ENCODE data around the gene SDK1.

Gene SDK1

DNA sequence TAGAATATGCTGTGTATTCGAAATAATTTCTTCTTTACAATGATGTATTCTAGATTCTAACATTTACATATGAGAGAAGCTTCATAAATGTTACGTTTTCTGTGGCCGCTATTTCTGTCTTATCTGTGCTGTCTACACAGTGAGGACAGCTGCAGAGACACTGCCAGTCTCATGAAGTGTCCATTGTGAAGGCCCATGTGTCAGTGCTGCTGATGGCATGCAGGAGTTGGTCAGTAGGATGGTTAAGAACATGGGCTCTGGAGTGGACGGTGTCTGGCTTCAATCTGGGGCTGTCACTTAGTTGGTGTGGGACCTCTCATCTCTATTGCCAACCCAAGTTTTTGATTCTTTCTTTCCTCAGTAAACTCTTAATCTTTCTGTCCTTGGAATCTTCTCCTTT, 137.3 kb downstream of the SDK1 start:
- CTCF ChIA-PET, result interaction anchor here (0.6 kb wide), 1 partner anchor 137 kb away, joined by 3 read pairs; the partner anchor contains the start of gene SDK1

DNA sequence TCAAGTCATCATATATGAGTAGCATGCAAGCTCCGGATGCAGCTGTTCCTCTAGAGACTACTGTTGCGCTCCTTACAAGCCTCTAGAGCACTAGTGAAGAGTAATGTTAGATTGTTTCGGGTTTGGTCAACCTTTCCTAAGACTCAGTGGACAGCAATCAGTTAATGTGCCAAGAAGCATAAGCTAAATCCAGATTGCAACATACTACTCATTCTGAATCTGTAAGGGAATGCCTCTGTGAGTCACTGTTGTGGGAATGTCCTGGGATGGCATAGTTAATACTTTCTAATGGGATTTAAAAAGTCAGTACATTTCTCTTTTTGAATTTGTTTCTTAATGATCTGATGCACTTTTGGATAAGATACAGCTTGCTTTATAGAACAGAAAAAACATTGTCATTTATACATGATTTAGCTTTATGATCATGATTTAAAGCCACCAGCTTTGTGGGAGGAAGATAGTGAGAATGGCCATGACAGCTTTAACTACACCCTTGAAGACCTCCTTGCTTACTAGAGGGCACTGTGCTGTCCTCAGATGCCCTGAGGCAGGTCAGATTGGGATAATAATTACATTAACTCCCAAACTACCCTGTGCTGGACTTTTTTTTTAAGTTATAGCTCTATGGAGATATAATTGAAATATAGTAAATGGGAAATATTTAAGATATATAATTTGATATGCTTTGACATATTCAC, 138.4 kb downstream of the SDK1 start:
- no peak overlapping the region for H3K4me3 ChIP-seq (ENCODE audit: low read depth, low read length)
- ChIA-PET CTCF (interaction anchor here (0.7 to 0.9 kb wide), 2 partner anchors 43 to 234 kb away, joined by 3 to 4 read pairs; no protein-coding TSS in a partner anchor), POLR2A (no interaction called here)

More for the DNA sequence above, 137.3 kb downstream of the SDK1 start:
- no peak for TF ChIP-seq ZNF341 (tag by site-specific recombination; IDR thresholded peaks at IDR 0.05; ENCODE audit: low read depth)
- H3K4me1 ChIP-seq (ENCODE audit: control insufficient read depth, insufficient read depth, low read length), result peaks cover 7% of the 10 kb centered on the region; the same call in 1 of the 2 replicates
- no peak overlapping the region for H3K27ac ChIP-seq (ENCODE audit: extremely low read depth, low read depth, low read length)
- H3K36me3 ChIP-seq (ENCODE audit: control insufficient read depth in 2 of 2, insufficient read depth in 1 of 2, low read length in 2 of 2), result no peaks in the 10 kb centered on the region
- no peak overlapping the region for H3K4me3 ChIP-seq (ENCODE audit: low read depth, low read length)
- POLR2A ChIA-PET, result no interaction called here
- H3K9me3 ChIP-seq (ENCODE audit: control insufficient read depth, insufficient read depth, low read depth, low read length), result no peaks in the 10 kb centered on the region

More for the DNA sequence above, 138.4 kb downstream of the SDK1 start:
- Histone ChIP-seq H3K4me1 (ENCODE audit: control insufficient read depth, insufficient read depth, low read length) (peaks cover 7% of the 10 kb centered on the region; the same call in 1 of the 2 replicates), H3K36me3 (ENCODE audit: control insufficient read depth in 2 of 2, insufficient read depth in 1 of 2, low read length in 2 of 2) (no peaks in the 10 kb centered on the region), H3K9me3 (ENCODE audit: control insufficient read depth, insufficient read depth, low read depth, low read length) (no peaks in the 10 kb centered on the region), H3K27ac (ENCODE audit: extremely low read depth, low read depth, low read length) (no peak overlapping the region)
- TF ChIP-seq, protein P1, sequence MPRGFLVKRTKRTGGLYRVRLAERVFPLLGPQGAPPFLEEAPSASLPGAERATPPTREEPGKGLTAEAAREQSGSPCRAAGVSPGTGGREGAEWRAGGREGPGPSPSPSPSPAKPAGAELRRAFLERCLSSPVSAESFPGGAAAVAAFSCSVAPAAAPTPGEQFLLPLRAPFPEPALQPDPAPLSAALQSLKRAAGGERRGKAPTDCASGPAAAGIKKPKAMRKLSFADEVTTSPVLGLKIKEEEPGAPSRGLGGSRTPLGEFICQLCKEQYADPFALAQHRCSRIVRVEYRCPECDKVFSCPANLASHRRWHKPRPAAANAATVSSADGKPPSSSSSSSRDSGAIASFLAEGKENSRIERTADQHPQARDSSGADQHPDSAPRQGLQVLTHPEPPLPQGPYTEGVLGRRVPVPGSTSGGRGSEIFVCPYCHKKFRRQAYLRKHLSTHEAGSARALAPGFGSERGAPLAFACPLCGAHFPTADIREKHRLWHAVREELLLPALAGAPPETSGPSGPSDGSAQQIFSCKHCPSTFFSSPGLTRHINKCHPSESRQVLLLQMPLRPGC (tag by site-specific recombination; IDR thresholded peaks at IDR 0.05), result peak; percentile 67
- TF ChIP-seq, protein P2, sequence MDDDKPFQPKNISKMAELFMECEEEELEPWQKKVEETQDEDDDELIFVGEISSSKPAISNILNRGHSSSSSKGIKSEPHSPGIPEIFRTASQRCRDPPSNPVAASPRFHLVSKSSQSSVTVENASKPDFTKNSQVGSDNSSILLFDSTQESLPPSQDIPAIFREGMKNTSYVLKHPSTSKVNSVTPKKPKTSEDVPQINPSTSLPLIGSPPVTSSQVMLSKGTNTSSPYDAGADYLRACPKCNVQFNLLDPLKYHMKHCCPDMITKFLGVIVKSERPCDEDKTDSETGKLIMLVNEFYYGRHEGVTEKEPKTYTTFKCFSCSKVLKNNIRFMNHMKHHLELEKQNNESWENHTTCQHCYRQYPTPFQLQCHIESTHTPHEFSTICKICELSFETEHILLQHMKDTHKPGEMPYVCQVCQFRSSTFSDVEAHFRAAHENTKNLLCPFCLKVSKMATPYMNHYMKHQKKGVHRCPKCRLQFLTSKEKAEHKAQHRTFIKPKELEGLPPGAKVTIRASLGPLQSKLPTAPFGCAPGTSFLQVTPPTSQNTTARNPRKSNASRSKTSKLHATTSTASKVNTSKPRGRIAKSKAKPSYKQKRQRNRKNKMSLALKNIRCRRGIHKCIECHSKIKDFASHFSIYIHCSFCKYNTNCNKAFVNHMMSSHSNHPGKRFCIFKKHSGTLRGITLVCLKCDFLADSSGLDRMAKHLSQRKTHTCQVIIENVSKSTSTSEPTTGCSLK (tag by site-specific recombination; IDR thresholded peaks at IDR 0.05), result no peak
- TF ChIP-seq, protein P3, sequence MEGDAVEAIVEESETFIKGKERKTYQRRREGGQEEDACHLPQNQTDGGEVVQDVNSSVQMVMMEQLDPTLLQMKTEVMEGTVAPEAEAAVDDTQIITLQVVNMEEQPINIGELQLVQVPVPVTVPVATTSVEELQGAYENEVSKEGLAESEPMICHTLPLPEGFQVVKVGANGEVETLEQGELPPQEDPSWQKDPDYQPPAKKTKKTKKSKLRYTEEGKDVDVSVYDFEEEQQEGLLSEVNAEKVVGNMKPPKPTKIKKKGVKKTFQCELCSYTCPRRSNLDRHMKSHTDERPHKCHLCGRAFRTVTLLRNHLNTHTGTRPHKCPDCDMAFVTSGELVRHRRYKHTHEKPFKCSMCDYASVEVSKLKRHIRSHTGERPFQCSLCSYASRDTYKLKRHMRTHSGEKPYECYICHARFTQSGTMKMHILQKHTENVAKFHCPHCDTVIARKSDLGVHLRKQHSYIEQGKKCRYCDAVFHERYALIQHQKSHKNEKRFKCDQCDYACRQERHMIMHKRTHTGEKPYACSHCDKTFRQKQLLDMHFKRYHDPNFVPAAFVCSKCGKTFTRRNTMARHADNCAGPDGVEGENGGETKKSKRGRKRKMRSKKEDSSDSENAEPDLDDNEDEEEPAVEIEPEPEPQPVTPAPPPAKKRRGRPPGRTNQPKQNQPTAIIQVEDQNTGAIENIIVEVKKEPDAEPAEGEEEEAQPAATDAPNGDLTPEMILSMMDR (tag by site-specific recombination; IDR thresholded peaks at IDR 0.05), result no peak
- TF ChIP-seq ZBTB21 (tag by site-specific recombination; IDR thresholded peaks at IDR 0.05), result no peak
- no peak for TF ChIP-seq ZNF658 (tag by site-specific recombination; IDR thresholded peaks at IDR 0.05)
- TF ChIP-seq, protein P4, sequence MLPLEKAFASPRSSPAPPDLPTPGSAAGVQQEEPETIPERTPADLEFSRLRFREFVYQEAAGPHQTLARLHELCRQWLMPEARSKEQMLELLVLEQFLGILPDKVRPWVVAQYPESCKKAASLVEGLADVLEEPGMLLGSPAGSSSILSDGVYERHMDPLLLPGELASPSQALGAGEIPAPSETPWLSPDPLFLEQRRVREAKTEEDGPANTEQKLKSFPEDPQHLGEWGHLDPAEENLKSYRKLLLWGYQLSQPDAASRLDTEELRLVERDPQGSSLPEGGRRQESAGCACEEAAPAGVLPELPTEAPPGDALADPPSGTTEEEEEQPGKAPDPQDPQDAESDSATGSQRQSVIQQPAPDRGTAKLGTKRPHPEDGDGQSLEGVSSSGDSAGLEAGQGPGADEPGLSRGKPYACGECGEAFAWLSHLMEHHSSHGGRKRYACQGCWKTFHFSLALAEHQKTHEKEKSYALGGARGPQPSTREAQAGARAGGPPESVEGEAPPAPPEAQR (tag by site-specific recombination; IDR thresholded peaks at IDR 0.05), result no peak
- TF ChIP-seq, protein P5, sequence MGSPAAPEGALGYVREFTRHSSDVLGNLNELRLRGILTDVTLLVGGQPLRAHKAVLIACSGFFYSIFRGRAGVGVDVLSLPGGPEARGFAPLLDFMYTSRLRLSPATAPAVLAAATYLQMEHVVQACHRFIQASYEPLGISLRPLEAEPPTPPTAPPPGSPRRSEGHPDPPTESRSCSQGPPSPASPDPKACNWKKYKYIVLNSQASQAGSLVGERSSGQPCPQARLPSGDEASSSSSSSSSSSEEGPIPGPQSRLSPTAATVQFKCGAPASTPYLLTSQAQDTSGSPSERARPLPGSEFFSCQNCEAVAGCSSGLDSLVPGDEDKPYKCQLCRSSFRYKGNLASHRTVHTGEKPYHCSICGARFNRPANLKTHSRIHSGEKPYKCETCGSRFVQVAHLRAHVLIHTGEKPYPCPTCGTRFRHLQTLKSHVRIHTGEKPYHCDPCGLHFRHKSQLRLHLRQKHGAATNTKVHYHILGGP (tag by site-specific recombination; IDR thresholded peaks at IDR 0.05), result no peak

All from HEK293 (cell line).